Measurements from ENCODE around the gene SIN3A. TPM values are rescaled to one million over a fixed set of nuclear protein-coding genes. Genes with fewer than 3 reads are reported as not detected.

The SIN3A gene
- total and polyA plus RNA-seq, 2 donors from 2014 or later, result 9.2 to 74.3 TPM

- Histone ChIP-seq H3K27ac (ENCODE audit: low read depth in 2 of 2, low read length in 2 of 2) (no peak overlapping the region), H3K9me3 (ENCODE audit: control insufficient read depth in 2 of 3, insufficient read depth in 1 of 3, low read length in 3 of 3) (no peaks in the 10 kb centered on the region), H3K4me1 (ENCODE audit: control insufficient read depth in 2 of 3, insufficient read depth in 2 of 3, low read depth in 1 of 3, low read length in 3 of 3) (no peaks in the 10 kb centered on the region), H3K9ac (ENCODE audit: low read length in 3 of 3) (no peak overlapping the region), H3K4me3 (ENCODE audit: low read length in 3 of 3) (no peak overlapping the region), H3K36me3 (ENCODE audit: control insufficient read depth in 2 of 3, insufficient read depth in 3 of 3, low read length in 3 of 3) (peaks cover under 1 to 30% (median 28%) of the 10 kb centered on the region in 3 donors), H3K27me3 (ENCODE audit: control insufficient read depth, insufficient read depth, low read length) (no peaks in the 10 kb centered on the region)
- intact Hi-C loops (cut with DNase I), result no loop called here
- peak in 1 of 5 donors; percentile 68 for DNase-seq
- no peak for TF ChIP-seq CTCF (IDR thresholded peaks at IDR 0.05; ENCODE audit: borderline replicate concordance, extremely low read depth, insufficient read depth)
- FAIRE-seq, result no peak
These were observed 91.8 kb downstream of the SIN3A start for GRCh38 chr15:75359537-75360250.

- TF ChIP-seq CTCF (IDR thresholded peaks at IDR 0.05; ENCODE audit: borderline replicate concordance, extremely low read depth, insufficient read depth), result no peak
- H3K9ac ChIP-seq (ENCODE audit: low read length in 3 of 3), result no peak overlapping the region
- DNase-seq, result peak in 2 of 5 donors; percentile 26 to 52
- H3K27ac ChIP-seq (ENCODE audit: low read depth in 2 of 2, low read length in 2 of 2), result no peak overlapping the region
- H3K9me3 ChIP-seq (ENCODE audit: control insufficient read depth in 2 of 3, insufficient read depth in 1 of 3, low read length in 3 of 3), result no peaks in the 10 kb centered on the region
- no peaks in the 10 kb centered on the region for H3K27me3 ChIP-seq (ENCODE audit: control insufficient read depth, insufficient read depth, low read length)
- H3K4me3 ChIP-seq (ENCODE audit: low read length in 3 of 3), result no peak overlapping the region
- H3K36me3 ChIP-seq (ENCODE audit: control insufficient read depth in 2 of 3, insufficient read depth in 3 of 3, low read length in 3 of 3), result peaks cover 0 to 22% (median 22%) of the 10 kb centered on the region in 3 donors
- intact Hi-C loops (cut with DNase I), result no loop called here
- H3K4me1 ChIP-seq (ENCODE audit: control insufficient read depth in 2 of 3, insufficient read depth in 2 of 3, low read depth in 1 of 3, low read length in 3 of 3), result no peaks in the 10 kb centered on the region
- FAIRE-seq, result no peak
These were observed 92.5 kb downstream of the SIN3A start for GRCh38 chr15:75358771-75359536.

- H3K36me3 ChIP-seq (ENCODE audit: control insufficient read depth in 2 of 3, insufficient read depth in 3 of 3, low read length in 3 of 3), result peaks cover 0 to 19% (median 19%) of the 10 kb centered on the region in 3 donors
- intact Hi-C loops (cut with DNase I), result no loop called here
These were observed 93.4 kb downstream of the SIN3A start for GRCh38 chr15:75357976-75358673.

More at GRCh38 chr15:75357976-75358673, 93.4 kb downstream of the SIN3A start:
- FAIRE-seq (no peak), DNase-seq (peak in 2 of 5 donors; percentile 29 to 67)
- no peak overlapping the region for H3K4me3 ChIP-seq (ENCODE audit: low read length in 3 of 3)
- TF ChIP-seq CTCF (IDR thresholded peaks at IDR 0.05; ENCODE audit: borderline replicate concordance, extremely low read depth, insufficient read depth), result no peak
- no peak overlapping the region for H3K9ac ChIP-seq (ENCODE audit: low read length in 3 of 3)
- no peaks in the 10 kb centered on the region for H3K27me3 ChIP-seq (ENCODE audit: control insufficient read depth, insufficient read depth, low read length)
- H3K9me3 ChIP-seq (ENCODE audit: control insufficient read depth in 2 of 3, insufficient read depth in 1 of 3, low read length in 3 of 3), result no peaks in the 10 kb centered on the region
- H3K4me1 ChIP-seq (ENCODE audit: control insufficient read depth in 2 of 3, insufficient read depth in 2 of 3, low read depth in 1 of 3, low read length in 3 of 3), result peaks cover 0 to 2% (median 0%) of the 10 kb centered on the region in 3 donors
- H3K27ac ChIP-seq (ENCODE audit: low read depth in 2 of 2, low read length in 2 of 2), result no peak overlapping the region
